Neural cell (in vitro differentiated cells): ENCODE measurements around the gene EML6. TPM values are rescaled to one million over a fixed set of nuclear protein-coding genes. Genes with fewer than 3 reads are reported as not detected.

Experiments used
- H2AFZ ChIP-seq: fragments of 200-600, 300-800 bp; sonication (generic), shearing (Covaris generic); 2 replicates; pipeline ENCODE4 v1.6.0; 2014; ENCODE audit warnings: low read depth, mild to moderate bottlenecking, antibody characterized with exemption, low read length, moderate library complexity
- H3F3A ChIP-seq: fragments of 200-600 bp; shearing (Covaris generic); 2 replicates; pipeline ENCODE4 v1.6.1; 2016; ENCODE audit warnings: mild to moderate bottlenecking, moderate library complexity, mixed read lengths, antibody characterized with exemption, low read length; ENCODE audit not compliant: insufficient read depth, poor library complexity, severe bottlenecking
- H3K27ac ChIP-seq: fragments of 200-600, 300-800 bp; sonication (generic), shearing (Covaris generic); 2 replicates; pipeline ENCODE4 v1.5.1; 2014; ENCODE audit warnings: mild to moderate bottlenecking, low read length, moderate library complexity
- H3K27me3 ChIP-seq: fragments of 300-800, 200-600 bp; sonication (generic), shearing (Covaris generic); 2 replicates; pipeline ENCODE4 v1.6.0; 2014; ENCODE audit warnings: mild to moderate bottlenecking, low read depth, low read length, moderate library complexity; ENCODE audit not compliant: insufficient read depth
- H3K36me3 ChIP-seq: fragments of 300-800, 200-600 bp; sonication (generic), shearing (Covaris generic); 2 replicates; pipeline ENCODE4 v1.5.1; 2014; ENCODE audit warnings: mild to moderate bottlenecking, antibody characterized with exemption, low read length, moderate library complexity; ENCODE audit not compliant: insufficient read depth
- H3K4me2 ChIP-seq: fragments of 300-800, 200-600 bp; sonication (generic), shearing (Covaris generic); 2 replicates; pipeline ENCODE4 v1.6.0; 2014; ENCODE audit warnings: mild to moderate bottlenecking, low read length
- H3K4me3 ChIP-seq: fragments of 300-800, 200-600 bp; sonication (generic), shearing (Covaris generic); 2 replicates; pipeline ENCODE4 v1.5.1; 2014; ENCODE audit warnings: mild to moderate bottlenecking, low read length, moderate library complexity
- H3K79me2 ChIP-seq: fragments of 200-600 bp; shearing (Covaris generic); replicated peaks from 2 replicates; pipeline ENCODE4 v1.6.0; 2014; ENCODE audit warnings: mild to moderate bottlenecking, low read length, moderate library complexity; ENCODE audit not compliant: insufficient read depth
- H3K9ac ChIP-seq: fragments of 300-800, 200-600 bp; sonication (generic), shearing (Covaris generic); 2 replicates; pipeline ENCODE4 v1.6.1; 2016; ENCODE audit warnings: mild to moderate bottlenecking, low read length, mixed read lengths
- H3K9me2 ChIP-seq: fragments of 200-600 bp; shearing (Covaris generic); 2 replicates; pipeline ENCODE4 v1.6.1; 2016; ENCODE audit warnings: mild to moderate bottlenecking, low read length, mixed read lengths; ENCODE audit not compliant: insufficient read depth
- H3K9me3 ChIP-seq: fragments of 200-600, 300-800 bp; sonication (generic), shearing (Covaris generic); 2 replicates; pipeline ENCODE4 v1.6.1; 2016; ENCODE audit warnings: mild to moderate bottlenecking, mixed run types, low read length, moderate library complexity, mixed read lengths
- H4K20me1 ChIP-seq: fragments of 200-600 bp; shearing (Covaris generic); 2 replicates; pipeline ENCODE4 v1.6.1; 2016; ENCODE audit warnings: mild to moderate bottlenecking, mixed run types; ENCODE audit not compliant: insufficient read depth
- EZH2 ChIP-seq: fragments of 200-600, 300-800 bp; shearing (Covaris generic), sonication (generic); IDR thresholded peaks from 2 replicates; pipeline ENCODE4 v1.6.1; 2014; ENCODE audit warnings: antibody characterized with exemption, low read length, borderline replicate concordance, mild to moderate bottlenecking; ENCODE audit not compliant: insufficient read depth, poor library complexity, severe bottlenecking
- MXI1 ChIP-seq: fragments of 450-650 bp; conservative IDR thresholded peaks from 2 replicates; pipeline ENCODE4 v1.6.1; 2014; ENCODE audit warnings: antibody characterized with exemption, mild to moderate bottlenecking; ENCODE audit not compliant: poor library complexity, severe bottlenecking
- POLR2AphosphoS5 ChIP-seq: IDR thresholded peaks from 2 replicates; pipeline ENCODE4 v1.6.1; 2012
- RAD21 ChIP-seq: fragments of 450-650 bp; conservative IDR thresholded peaks from 2 replicates; pipeline ENCODE4 v1.6.1; 2014; ENCODE audit warnings: antibody characterized with exemption, mild to moderate bottlenecking, moderate library complexity
- polyA plus RNA-seq: library from polyadenylated mRNA; depleted of rRNA; stranded (reverse); fragments of >200 nt; gene quantifications from 2 replicates; pipeline ENCODE4 v1.2.3, GENCODE V29; 2014
- TF ChIP-seq, protein P1 (sequence below): IDR thresholded peaks from 2 replicates; pipeline ENCODE4 v1.6.1; 2012; ENCODE audit warnings: borderline replicate concordance

EML6 gene
- polyA plus RNA-seq, 1 donor from 2014 or later: 13.4 TPM

DNA sequence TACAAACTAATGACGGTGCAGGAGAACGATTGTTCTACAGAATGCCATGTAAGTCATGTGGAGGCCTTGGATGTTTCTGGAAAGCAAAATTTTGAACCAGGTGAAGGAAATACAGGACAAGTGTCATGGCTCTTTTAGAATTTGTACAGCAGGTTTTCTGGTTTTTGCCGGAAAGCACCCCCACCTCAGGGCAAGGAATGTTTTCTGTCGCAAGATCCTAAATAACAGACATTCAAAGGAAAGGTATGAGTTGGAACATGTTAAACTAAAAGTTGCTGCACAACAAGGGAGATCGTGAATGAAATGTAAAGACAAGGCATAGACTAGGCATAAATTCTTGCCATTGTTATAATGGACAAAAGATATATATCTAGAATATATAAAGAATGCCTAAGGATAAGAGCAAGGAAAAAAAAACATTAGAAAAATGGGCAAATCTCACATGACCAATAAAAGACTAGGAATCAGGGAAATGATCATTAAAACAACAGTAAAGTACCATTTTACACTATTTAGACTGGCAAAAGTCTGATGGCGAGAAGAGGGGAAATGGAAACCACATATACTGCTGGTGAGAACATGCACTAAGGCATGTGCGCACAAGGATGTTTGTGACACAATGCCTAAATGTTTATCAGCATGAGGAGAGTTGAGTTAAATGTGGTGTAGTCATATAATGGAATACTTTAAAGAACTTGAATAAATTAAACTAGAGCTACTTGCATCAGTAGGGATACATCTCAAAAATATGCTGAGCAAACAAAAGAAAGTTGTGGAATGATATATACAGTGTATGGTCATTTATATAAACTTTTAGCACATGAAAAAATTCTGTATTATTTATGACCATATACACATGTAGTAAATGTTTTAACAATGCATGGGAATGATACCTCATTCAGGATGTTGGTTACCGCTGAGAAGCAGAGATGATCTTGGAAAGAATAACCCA is 127.0 kb downstream of the EML6 start:
- Histone ChIP-seq H3K9me2 (no peaks in the 10 kb centered on the region), H3F3A (no peaks in the 10 kb centered on the region), H3K9me3 (no peaks in the 10 kb centered on the region), H4K20me1 (no peaks in the 10 kb centered on the region), H3K4me3 (no peak overlapping the region), H3K36me3 (no peaks in the 10 kb centered on the region), H3K9ac (no peak overlapping the region), H3K27ac (no peak overlapping the region), H3K27me3 (no peaks in the 10 kb centered on the region), H2AFZ (no peak overlapping the region), H3K79me2 (no peaks in the 10 kb centered on the region), H3K4me2 (no peak overlapping the region)
- TF ChIP-seq, protein P1, sequence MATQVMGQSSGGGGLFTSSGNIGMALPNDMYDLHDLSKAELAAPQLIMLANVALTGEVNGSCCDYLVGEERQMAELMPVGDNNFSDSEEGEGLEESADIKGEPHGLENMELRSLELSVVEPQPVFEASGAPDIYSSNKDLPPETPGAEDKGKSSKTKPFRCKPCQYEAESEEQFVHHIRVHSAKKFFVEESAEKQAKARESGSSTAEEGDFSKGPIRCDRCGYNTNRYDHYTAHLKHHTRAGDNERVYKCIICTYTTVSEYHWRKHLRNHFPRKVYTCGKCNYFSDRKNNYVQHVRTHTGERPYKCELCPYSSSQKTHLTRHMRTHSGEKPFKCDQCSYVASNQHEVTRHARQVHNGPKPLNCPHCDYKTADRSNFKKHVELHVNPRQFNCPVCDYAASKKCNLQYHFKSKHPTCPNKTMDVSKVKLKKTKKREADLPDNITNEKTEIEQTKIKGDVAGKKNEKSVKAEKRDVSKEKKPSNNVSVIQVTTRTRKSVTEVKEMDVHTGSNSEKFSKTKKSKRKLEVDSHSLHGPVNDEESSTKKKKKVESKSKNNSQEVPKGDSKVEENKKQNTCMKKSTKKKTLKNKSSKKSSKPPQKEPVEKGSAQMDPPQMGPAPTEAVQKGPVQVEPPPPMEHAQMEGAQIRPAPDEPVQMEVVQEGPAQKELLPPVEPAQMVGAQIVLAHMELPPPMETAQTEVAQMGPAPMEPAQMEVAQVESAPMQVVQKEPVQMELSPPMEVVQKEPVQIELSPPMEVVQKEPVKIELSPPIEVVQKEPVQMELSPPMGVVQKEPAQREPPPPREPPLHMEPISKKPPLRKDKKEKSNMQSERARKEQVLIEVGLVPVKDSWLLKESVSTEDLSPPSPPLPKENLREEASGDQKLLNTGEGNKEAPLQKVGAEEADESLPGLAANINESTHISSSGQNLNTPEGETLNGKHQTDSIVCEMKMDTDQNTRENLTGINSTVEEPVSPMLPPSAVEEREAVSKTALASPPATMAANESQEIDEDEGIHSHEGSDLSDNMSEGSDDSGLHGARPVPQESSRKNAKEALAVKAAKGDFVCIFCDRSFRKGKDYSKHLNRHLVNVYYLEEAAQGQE: no peak
- TF ChIP-seq MXI1 (no peak), RAD21 (no peak), POLR2AphosphoS5 (no peak), EZH2 (no peak)

DNA sequence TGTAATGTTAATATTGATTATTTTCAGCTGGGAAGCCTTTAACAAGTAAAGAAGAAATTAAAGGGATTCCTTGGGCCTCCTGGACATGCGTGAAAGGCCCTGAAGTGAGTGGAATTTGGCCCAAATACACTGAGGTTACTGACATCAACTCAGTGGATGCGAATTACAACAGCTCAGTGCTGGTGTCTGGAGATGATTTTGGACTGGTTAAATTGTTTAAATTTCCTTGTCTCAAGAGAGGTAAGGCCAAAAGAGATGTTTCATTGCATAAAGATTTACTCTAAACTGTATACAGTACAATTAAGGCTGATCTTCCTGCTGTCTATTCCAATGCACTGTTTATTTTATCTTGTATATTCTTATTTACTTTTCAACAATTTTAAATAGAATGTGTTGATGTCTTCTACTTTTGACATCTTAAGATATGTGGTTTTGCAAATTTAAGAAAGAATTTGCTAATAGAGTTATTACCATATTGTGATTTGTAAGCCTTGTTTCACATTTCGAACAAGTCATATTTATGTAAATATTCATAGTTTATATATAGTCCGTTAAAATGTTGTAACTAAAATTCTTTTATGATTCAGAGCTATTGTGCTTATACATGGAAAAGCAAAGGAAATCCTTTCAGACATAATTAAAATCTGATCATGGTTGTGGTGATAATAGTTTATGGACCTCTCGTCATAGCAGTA is 130.3 kb downstream of the EML6 start:
- no peak for TF ChIP-seq MXI1
- TF ChIP-seq, protein P1: no peak
- H4K20me1 ChIP-seq: no peaks in the 10 kb centered on the region
- no peak overlapping the region for H2AFZ ChIP-seq
- H3K9me2 ChIP-seq: no peaks in the 10 kb centered on the region
- H3K9me3 ChIP-seq: no peaks in the 10 kb centered on the region
- H3K9ac ChIP-seq: no peak overlapping the region
- H3K4me2 ChIP-seq: no peak overlapping the region
- no peak overlapping the region for H3K4me3 ChIP-seq
- H3K27me3 ChIP-seq: no peaks in the 10 kb centered on the region
- H3K79me2 ChIP-seq: no peaks in the 10 kb centered on the region
- no peaks in the 10 kb centered on the region for H3K36me3 ChIP-seq
- no peaks in the 10 kb centered on the region for H3F3A ChIP-seq
- H3K27ac ChIP-seq: no peak overlapping the region
